ENCODE data around the gene ANGPTL8.

ANGPTL8 gene

GRCh38 chr19:11248852-11249251 is 9.4 kb downstream of the ANGPTL8 start:
- TF ChIP-seq TARDBP (IDR thresholded peaks at IDR 0.05), result no peak
- no peak for TF ChIP-seq NFRKB (IDR thresholded peaks at IDR 0.05)
- no peak for TF ChIP-seq ZNF384 (IDR thresholded peaks at IDR 0.05)
- no peak for TF ChIP-seq CTBP1 (IDR thresholded peaks at IDR 0.05; ENCODE audit: borderline replicate concordance)
- TF ChIP-seq BHLHE40 (IDR thresholded peaks at IDR 0.05; ENCODE audit: borderline replicate concordance), result no peak
- no peak for TF ChIP-seq SUZ12 (IDR thresholded peaks at IDR 0.05)
- no peak for TF ChIP-seq L3MBTL2 (conservative IDR thresholded peaks at IDR 0.05)
- TF ChIP-seq SP1 (IDR thresholded peaks at IDR 0.05), result no peak
- no peak for TF ChIP-seq HDGF (IDR thresholded peaks at IDR 0.05; ENCODE audit: borderline replicate concordance)
- no peak for TF ChIP-seq FOXK2 (IDR thresholded peaks at IDR 0.05)
- TF ChIP-seq ELF4 (IDR thresholded peaks at IDR 0.05), result no peak
- ChIA-PET POLR2A (no interaction called here), CTCF (no interaction called here)
- DNase-seq (ENCODE audit: extremely low spot score), result no peak

- TF ChIP-seq SP1 (IDR thresholded peaks at IDR 0.05), result no peak
- TF ChIP-seq HDGF (IDR thresholded peaks at IDR 0.05; ENCODE audit: borderline replicate concordance), result no peak
- TF ChIP-seq ZNF384 (IDR thresholded peaks at IDR 0.05), result no peak
- no peak for TF ChIP-seq FOXM1 (IDR thresholded peaks at IDR 0.05; ENCODE audit: borderline replicate concordance)
- TF ChIP-seq FOXA1 (IDR thresholded peaks at IDR 0.05), result no peak
- no peak for TF ChIP-seq FOXK2 (IDR thresholded peaks at IDR 0.05)
- no peak for TF ChIP-seq CTBP1 (IDR thresholded peaks at IDR 0.05; ENCODE audit: borderline replicate concordance)
- TF ChIP-seq SUZ12 (IDR thresholded peaks at IDR 0.05), result no peak
- no peak for TF ChIP-seq BHLHE40 (IDR thresholded peaks at IDR 0.05; ENCODE audit: borderline replicate concordance)
- no peak for TF ChIP-seq ARNT (IDR thresholded peaks at IDR 0.05)
- TF ChIP-seq LEF1 (IDR thresholded peaks at IDR 0.05; ENCODE audit: borderline replicate concordance), result no peak
- TF ChIP-seq NFRKB (IDR thresholded peaks at IDR 0.05), result no peak
- TF ChIP-seq L3MBTL2 (conservative IDR thresholded peaks at IDR 0.05), result no peak
- TF ChIP-seq ELF4 (IDR thresholded peaks at IDR 0.05), result no peak
- no peak for TF ChIP-seq TARDBP (IDR thresholded peaks at IDR 0.05)
- no peak for TF ChIP-seq PKNOX1 (IDR thresholded peaks at IDR 0.05)
- DNase-seq (ENCODE audit: extremely low spot score), result no peak
- ChIA-PET POLR2A (no interaction called here), CTCF (no interaction called here)
Measured at GRCh38 chr19:11251217-11251616, 11.8 kb downstream of the ANGPTL8 start.

- no peak for TF ChIP-seq SP1 (IDR thresholded peaks at IDR 0.05)
- no peak for TF ChIP-seq BHLHE40 (IDR thresholded peaks at IDR 0.05; ENCODE audit: borderline replicate concordance)
- TF ChIP-seq L3MBTL2 (conservative IDR thresholded peaks at IDR 0.05), result no peak
- no peak for TF ChIP-seq CTBP1 (IDR thresholded peaks at IDR 0.05; ENCODE audit: borderline replicate concordance)
- TF ChIP-seq FOXA1 (IDR thresholded peaks at IDR 0.05), result no peak
- TF ChIP-seq ELF4 (IDR thresholded peaks at IDR 0.05), result no peak
- TF ChIP-seq TARDBP (IDR thresholded peaks at IDR 0.05), result no peak
Measured at GRCh38 chr19:11251650-11252314, 12.4 kb downstream of the ANGPTL8 start.

GRCh38 chr19:11252665-11253355 is 13.4 kb downstream of the ANGPTL8 start:
- TF ChIP-seq BHLHE40 (IDR thresholded peaks at IDR 0.05; ENCODE audit: borderline replicate concordance) (no peak), ARNT (IDR thresholded peaks at IDR 0.05) (no peak), ELF4 (IDR thresholded peaks at IDR 0.05) (no peak), NFRKB (IDR thresholded peaks at IDR 0.05) (no peak), CTBP1 (IDR thresholded peaks at IDR 0.05; ENCODE audit: borderline replicate concordance) (no peak), TARDBP (IDR thresholded peaks at IDR 0.05) (no peak), ZNF384 (IDR thresholded peaks at IDR 0.05) (no peak), HDGF (IDR thresholded peaks at IDR 0.05; ENCODE audit: borderline replicate concordance) (no peak), FOXM1 (IDR thresholded peaks at IDR 0.05; ENCODE audit: borderline replicate concordance) (no peak), L3MBTL2 (conservative IDR thresholded peaks at IDR 0.05) (no peak)
- ChIA-PET POLR2A (no interaction called here), CTCF (no interaction called here)
- DNase-seq (ENCODE audit: extremely low spot score), result no peak

More at GRCh38 chr19:11251650-11252314, 12.4 kb downstream of the ANGPTL8 start:
- POLR2A ChIA-PET, result no interaction called here
- no peak for DNase-seq (ENCODE audit: extremely low spot score)
- CTCF ChIA-PET, result no interaction called here

GRCh38 chr19:11254666-11255065 is 15.2 kb downstream of the ANGPTL8 start:
- TF ChIP-seq HDGF (IDR thresholded peaks at IDR 0.05; ENCODE audit: borderline replicate concordance) (no peak), ARNT (IDR thresholded peaks at IDR 0.05) (no peak), LEF1 (IDR thresholded peaks at IDR 0.05; ENCODE audit: borderline replicate concordance) (no peak), BHLHE40 (IDR thresholded peaks at IDR 0.05; ENCODE audit: borderline replicate concordance) (no peak), FOXK2 (IDR thresholded peaks at IDR 0.05) (no peak), SP1 (IDR thresholded peaks at IDR 0.05) (no peak), NFRKB (IDR thresholded peaks at IDR 0.05) (no peak), FOXA1 (IDR thresholded peaks at IDR 0.05) (no peak)
- POLR2A ChIA-PET, result no interaction called here
- CTCF ChIA-PET, result interaction anchor here (0.6 kb wide), 1 partner anchor 19 kb away, joined by 5 read pairs; no protein-coding TSS in a partner anchor
- no peak for DNase-seq (ENCODE audit: extremely low spot score)

- ChIA-PET POLR2A (no interaction called here), CTCF (no interaction called here)
- TF ChIP-seq L3MBTL2 (conservative IDR thresholded peaks at IDR 0.05) (no peak), NFRKB (IDR thresholded peaks at IDR 0.05) (no peak), FOXK2 (IDR thresholded peaks at IDR 0.05) (no peak), ELF4 (IDR thresholded peaks at IDR 0.05) (no peak), HDGF (IDR thresholded peaks at IDR 0.05; ENCODE audit: borderline replicate concordance) (no peak)
- no peak for DNase-seq (ENCODE audit: extremely low spot score)
Measured at GRCh38 chr19:11256189-11256588, 16.8 kb downstream of the ANGPTL8 start.

GRCh38 chr19:11257846-11258380 is 18.5 kb downstream of the ANGPTL8 start:
- POLR2A ChIA-PET, result no interaction called here
- TF ChIP-seq LEF1 (IDR thresholded peaks at IDR 0.05; ENCODE audit: borderline replicate concordance), result no peak
- TF ChIP-seq L3MBTL2 (conservative IDR thresholded peaks at IDR 0.05), result 0 out of 2 replicates have a peak, but pooled peaks have one; percentile 23
- DNase-seq (ENCODE audit: extremely low spot score), result no peak
- CTCF ChIA-PET, result no interaction called here
